ENCODE results near the gene CERS2. TPM values are rescaled to one million over a fixed set of nuclear protein-coding genes. Genes with fewer than 3 reads are reported as not detected.

Gene CERS2
- total and polyA plus RNA-seq, 10 of the 15 experiments (the other 5 are each of a cell fraction or from before 2014, with no cell fraction given), result 9.2 to 87.9 (median 50.8) TPM

DNA sequence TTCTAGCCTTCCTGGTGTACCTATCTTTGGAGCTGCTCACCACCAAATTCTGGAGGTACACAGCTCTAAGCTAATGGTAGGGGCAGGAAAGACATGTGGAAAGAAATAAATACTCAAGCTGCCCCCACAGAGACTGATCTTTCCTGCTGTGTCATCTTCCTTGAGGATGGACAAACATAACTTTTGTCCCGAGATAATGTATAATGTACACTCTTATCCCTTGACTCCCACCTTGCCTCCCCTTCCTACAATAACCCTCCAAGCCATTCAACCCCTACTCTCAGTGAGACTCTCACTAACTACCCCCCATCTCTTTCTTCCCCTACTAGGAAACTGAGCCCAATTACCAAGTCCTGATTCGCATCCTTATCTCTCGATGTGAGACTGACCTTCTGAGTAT is 19.6 kb upstream of the CERS2 start:
- POLR2A ChIA-PET, result no interaction called here
- in situ Hi-C loops (cut with MboI), result no loop called here

More for the DNA sequence above, 19.6 kb upstream of the CERS2 start:
- TF ChIP-seq NFIC (IDR thresholded peaks at IDR 0.05; ENCODE audit: low read depth, low read length), result no peak
- TF ChIP-seq KAT2A (conservative IDR thresholded peaks at IDR 0.05; ENCODE audit: control insufficient read depth, low read depth, low read length), result no peak
- no peak for TF ChIP-seq CREM (IDR thresholded peaks at IDR 0.05; ENCODE audit: low read depth)
- no peak for TF ChIP-seq SP1 (IDR thresholded peaks at IDR 0.05; ENCODE audit: low read depth, low read length)
- no peak for TF ChIP-seq MXI1 (IDR thresholded peaks at IDR 0.05; ENCODE audit: low read depth, low read length)
- no peak for TF ChIP-seq E4F1 (IDR thresholded peaks at IDR 0.05; ENCODE audit: borderline replicate concordance, partially characterized antibody)
- no TSS peak for BruUV-seq (replicated peaks)
- Histone ChIP-seq H3K36me3 (ENCODE audit: control insufficient read depth in 2 of 2, insufficient read depth in 2 of 2, low read length in 1 of 2) (no peaks in the 10 kb centered on the region), H3K27ac (ENCODE audit: control insufficient read depth, insufficient read depth) (no peak overlapping the region), H3K4me3 (no peak overlapping the region), H3K9me3 (replicated peaks; ENCODE audit: control insufficient read depth, insufficient read depth, low read length) (no peaks in the 10 kb centered on the region), H2AFZ (ENCODE audit: control insufficient read depth, low read depth, low read length) (no peak overlapping the region), H3K27me3 (replicated peaks in 1 of 2; ENCODE audit: control insufficient read depth in 2 of 2, insufficient read depth in 2 of 2, low read length in 1 of 2) (no peaks in the 10 kb centered on the region), H4K20me1 (ENCODE audit: control insufficient read depth, insufficient read depth) (no peaks in the 10 kb centered on the region), H3K4me1 (ENCODE audit: control insufficient read depth, insufficient read depth, low read length) (no peaks in the 10 kb centered on the region), H3K9ac (ENCODE audit: control insufficient read depth, insufficient read depth, low read length) (no peak overlapping the region), H3K4me2 (ENCODE audit: control insufficient read depth, insufficient read depth) (no peak overlapping the region), H3K79me2 (ENCODE audit: control insufficient read depth, insufficient read depth, low read length) (no peaks in the 10 kb centered on the region)
- ChIA-PET SMC1A (ENCODE audit: uncharacterized antibody, unreplicated experiment) (interaction anchor here (0.8 to 4.5 kb wide), 3 partner anchors 12 to 39 kb away, joined by 4 to 34 read pairs (median 7); partner anchors contain the start of genes CERS2 and MINDY1), RAD21 (ENCODE audit: unreplicated experiment) (interaction anchor here (0.6 to 2.6 kb wide), 3 partner anchors 13 to 434 kb away, joined by 4 to 19 read pairs (median 4); partner anchors contain the start of gene ANXA9), CTCF (interaction anchor here (0.6 to 16.2 kb wide), 13 partner anchors 8 to 737 kb away, joined by 3 to 252 read pairs (median 3); partner anchors contain the start of genes ANXA9, CA14, CERS2 and ENSA)
- no peak for FAIRE-seq
- intact Hi-C loops (cut with micrococcal nuclease; ENCODE audit: unreplicated experiment), result loop anchor here (10.0 kb wide), 1 partner anchor 739 kb away; the partner anchor contains the start of gene CA14
- ATAC-seq, result no peak
- DNase-seq (ENCODE audit: low read depth, low spot score), result no peak
- WGBS (ENCODE audit: insufficient coverage, insufficient replicate concordance, low lambda C conversion rate, missing lambda C conversion rate), result 87% methylated on average over 3 of the region's 3 CpGs

All from GM12878 (cell line).